ENCODE measurements around the gene CTNNBL1. TPM values are rescaled to one million over a fixed set of nuclear protein-coding genes. Genes with fewer than 3 reads are reported as not detected.

The CTNNBL1 gene
- total and polyA plus RNA-seq, 5 donors from 2014 or later, result 56.0 to 117 (median 83.2) TPM

- no peak for DNase-seq
- H3K9me3 ChIP-seq (ENCODE audit: control insufficient read depth in 2 of 2, low read length in 2 of 2), result no peaks in the 10 kb centered on the region
- H3K4me1 ChIP-seq (ENCODE audit: control insufficient read depth, insufficient read depth, low read length, poor library complexity, severe bottlenecking), result no peaks in the 10 kb centered on the region
- H3K9me3 Mint-ChIP-seq, result peaks cover 0 to 9% (median 1%) of the 10 kb centered on the region in 7 donors
- H3K27ac Mint-ChIP-seq, result no peak overlapping the region
- no peaks in the 10 kb centered on the region for H3K27me3 ChIP-seq (ENCODE audit: control insufficient read depth, insufficient read depth, low read length)
- peaks cover 0 to 5% (median 2%) of the 10 kb centered on the region in 4 donors for H3K4me1 Mint-ChIP-seq
- H3K27me3 Mint-ChIP-seq, result no peaks in the 10 kb centered on the region
- H3K4me3 Mint-ChIP-seq, result no peak overlapping the region
- no peak overlapping the region for H3K27ac ChIP-seq (ENCODE audit: insufficient read depth, low read length, poor library complexity, severe bottlenecking)
- H3K4me3 ChIP-seq (ENCODE audit: low read depth, low read length), result no peak overlapping the region
- no peak for ATAC-seq (ENCODE audit: low read depth in 2 of 2)
- H3K36me3 ChIP-seq (ENCODE audit: control insufficient read depth, insufficient read depth, low read length), result peaks cover 33% of the 10 kb centered on the region
- H3K36me3 Mint-ChIP-seq, result peaks cover 63% of the 10 kb centered on the region
Observed at GRCh38 chr20:37790900-37791299, 97.1 kb downstream of the CTNNBL1 start.

- no peak for ATAC-seq (ENCODE audit: low read depth in 2 of 2)
Observed at GRCh38 chr20:37796121-37796520, 102.3 kb downstream of the CTNNBL1 start.

GRCh38 chr20:37796733-37797132 is 102.9 kb downstream of the CTNNBL1 start:
- H3K36me3 Mint-ChIP-seq, result peaks cover 40% of the 10 kb centered on the region
- no peak overlapping the region for H3K4me3 Mint-ChIP-seq
- Histone ChIP-seq H3K36me3 (ENCODE audit: control insufficient read depth, insufficient read depth, low read length) (peaks cover 27% of the 10 kb centered on the region), H3K4me1 (ENCODE audit: control insufficient read depth, insufficient read depth, low read length, poor library complexity, severe bottlenecking) (no peaks in the 10 kb centered on the region), H3K4me3 (ENCODE audit: low read depth, low read length) (no peak overlapping the region), H3K9me3 (ENCODE audit: control insufficient read depth in 2 of 2, low read length in 2 of 2) (no peaks in the 10 kb centered on the region), H3K27ac (ENCODE audit: insufficient read depth, low read length, poor library complexity, severe bottlenecking) (no peak overlapping the region), H3K27me3 (ENCODE audit: control insufficient read depth, insufficient read depth, low read length) (no peaks in the 10 kb centered on the region)
- no peak for ATAC-seq (ENCODE audit: low read depth in 2 of 2)
- H3K27ac Mint-ChIP-seq, result no peak overlapping the region
- peaks cover 0 to 13% (median 4%) of the 10 kb centered on the region in 4 donors for H3K4me1 Mint-ChIP-seq
- no peaks in the 10 kb centered on the region for H3K27me3 Mint-ChIP-seq
- peaks cover 0 to 6% (median 2%) of the 10 kb centered on the region in 7 donors for H3K9me3 Mint-ChIP-seq
- DNase-seq, result no peak

More at GRCh38 chr20:37796121-37796520, 102.3 kb downstream of the CTNNBL1 start:
- no peak overlapping the region for H3K27ac ChIP-seq (ENCODE audit: insufficient read depth, low read length, poor library complexity, severe bottlenecking)
- Mint-ChIP-seq H3K27ac (peak overlapping the region in 1 of 3 donors; percentile 52), H3K4me1 (peaks cover 0 to 13% (median 4%) of the 10 kb centered on the region in 4 donors), H3K4me3 (no peak overlapping the region), H3K9me3 (peaks cover 0 to 6% (median 2%) of the 10 kb centered on the region in 7 donors), H3K27me3 (no peaks in the 10 kb centered on the region), H3K36me3 (peaks cover 44% of the 10 kb centered on the region)
- H3K4me3 ChIP-seq (ENCODE audit: low read depth, low read length), result no peak overlapping the region
- H3K9me3 ChIP-seq (ENCODE audit: control insufficient read depth in 2 of 2, low read length in 2 of 2), result no peaks in the 10 kb centered on the region
- H3K36me3 ChIP-seq (ENCODE audit: control insufficient read depth, insufficient read depth, low read length), result peaks cover 33% of the 10 kb centered on the region
- no peaks in the 10 kb centered on the region for H3K27me3 ChIP-seq (ENCODE audit: control insufficient read depth, insufficient read depth, low read length)
- DNase-seq, result no peak
- H3K4me1 ChIP-seq (ENCODE audit: control insufficient read depth, insufficient read depth, low read length, poor library complexity, severe bottlenecking), result no peaks in the 10 kb centered on the region

- Histone ChIP-seq H3K4me1 (ENCODE audit: control insufficient read depth, insufficient read depth, low read length, poor library complexity, severe bottlenecking) (no peaks in the 10 kb centered on the region), H3K36me3 (ENCODE audit: control insufficient read depth, insufficient read depth, low read length) (peaks cover 27% of the 10 kb centered on the region), H3K27me3 (ENCODE audit: control insufficient read depth, insufficient read depth, low read length) (no peaks in the 10 kb centered on the region), H3K4me3 (ENCODE audit: low read depth, low read length) (no peak overlapping the region), H3K9me3 (ENCODE audit: control insufficient read depth in 2 of 2, low read length in 2 of 2) (no peaks in the 10 kb centered on the region), H3K27ac (ENCODE audit: insufficient read depth, low read length, poor library complexity, severe bottlenecking) (no peak overlapping the region)
- ATAC-seq (ENCODE audit: low read depth in 2 of 2) (no peak), DNase-seq (no peak)
- peak overlapping the region in 1 of 3 donors; percentile 67 for H3K27ac Mint-ChIP-seq
- H3K4me1 Mint-ChIP-seq, result peaks cover 0 to 13% (median 4%) of the 10 kb centered on the region in 4 donors
- no peaks in the 10 kb centered on the region for H3K27me3 Mint-ChIP-seq
- peaks cover 0 to 3% (median 0%) of the 10 kb centered on the region in 7 donors for H3K9me3 Mint-ChIP-seq
- H3K4me3 Mint-ChIP-seq, result no peak overlapping the region
- peaks cover 41% of the 10 kb centered on the region for H3K36me3 Mint-ChIP-seq
Observed at GRCh38 chr20:37797669-37798175, 103.9 kb downstream of the CTNNBL1 start.

GRCh38 chr20:37798312-37798711 is 104.5 kb downstream of the CTNNBL1 start:
- Histone ChIP-seq H3K4me3 (ENCODE audit: low read depth, low read length) (no peak overlapping the region), H3K27ac (ENCODE audit: insufficient read depth, low read length, poor library complexity, severe bottlenecking) (no peak overlapping the region), H3K4me1 (ENCODE audit: control insufficient read depth, insufficient read depth, low read length, poor library complexity, severe bottlenecking) (no peaks in the 10 kb centered on the region), H3K36me3 (ENCODE audit: control insufficient read depth, insufficient read depth, low read length) (peaks cover 33% of the 10 kb centered on the region), H3K27me3 (ENCODE audit: control insufficient read depth, insufficient read depth, low read length) (no peaks in the 10 kb centered on the region), H3K9me3 (ENCODE audit: control insufficient read depth in 2 of 2, low read length in 2 of 2) (no peaks in the 10 kb centered on the region)
- Mint-ChIP-seq H3K27me3 (no peaks in the 10 kb centered on the region), H3K4me1 (peaks cover 0 to 13% (median 5%) of the 10 kb centered on the region in 4 donors), H3K9me3 (peaks cover 0 to 3% (median 0%) of the 10 kb centered on the region in 7 donors), H3K4me3 (no peak overlapping the region), H3K36me3 (peaks cover 47% of the 10 kb centered on the region), H3K27ac (no peak overlapping the region)
- ATAC-seq (ENCODE audit: low read depth in 2 of 2), result no peak
- no peak for DNase-seq

DNA sequence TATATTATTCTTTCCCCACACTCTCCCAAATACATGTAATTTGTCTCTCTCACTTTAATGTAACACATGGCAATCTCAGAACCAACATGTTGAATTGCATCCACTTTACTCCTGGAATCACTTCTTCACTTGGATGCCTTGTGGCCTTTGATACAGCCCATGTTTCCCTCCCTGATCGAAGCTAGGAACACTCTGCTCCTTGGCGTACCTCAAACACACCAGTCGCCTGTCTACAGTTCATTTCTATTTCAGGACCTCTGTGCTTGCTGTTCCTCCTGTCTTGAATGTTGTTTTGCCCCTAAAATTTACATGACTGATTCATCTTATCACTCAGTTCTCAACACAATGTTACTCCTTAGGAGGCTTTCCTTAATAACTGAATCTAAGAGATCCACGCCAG is 106.8 kb downstream of the CTNNBL1 start:
- Histone ChIP-seq H3K4me3 (ENCODE audit: low read depth, low read length) (no peak overlapping the region), H3K27ac (ENCODE audit: insufficient read depth, low read length, poor library complexity, severe bottlenecking) (no peak overlapping the region), H3K4me1 (ENCODE audit: control insufficient read depth, insufficient read depth, low read length, poor library complexity, severe bottlenecking) (no peaks in the 10 kb centered on the region), H3K9me3 (ENCODE audit: control insufficient read depth in 2 of 2, low read length in 2 of 2) (no peaks in the 10 kb centered on the region), H3K36me3 (ENCODE audit: control insufficient read depth, insufficient read depth, low read length) (peaks cover 52% of the 10 kb centered on the region), H3K27me3 (ENCODE audit: control insufficient read depth, insufficient read depth, low read length) (no peaks in the 10 kb centered on the region)
- Mint-ChIP-seq H3K4me1 (peaks cover 0 to 10% (median 3%) of the 10 kb centered on the region in 4 donors), H3K9me3 (peaks cover 0 to 2% (median 0%) of the 10 kb centered on the region in 7 donors), H3K4me3 (no peak overlapping the region), H3K36me3 (peaks cover 48% of the 10 kb centered on the region), H3K27ac (no peak overlapping the region), H3K27me3 (no peaks in the 10 kb centered on the region)
- no peak for DNase-seq
- no peak for ATAC-seq (ENCODE audit: low read depth in 2 of 2)

DNA sequence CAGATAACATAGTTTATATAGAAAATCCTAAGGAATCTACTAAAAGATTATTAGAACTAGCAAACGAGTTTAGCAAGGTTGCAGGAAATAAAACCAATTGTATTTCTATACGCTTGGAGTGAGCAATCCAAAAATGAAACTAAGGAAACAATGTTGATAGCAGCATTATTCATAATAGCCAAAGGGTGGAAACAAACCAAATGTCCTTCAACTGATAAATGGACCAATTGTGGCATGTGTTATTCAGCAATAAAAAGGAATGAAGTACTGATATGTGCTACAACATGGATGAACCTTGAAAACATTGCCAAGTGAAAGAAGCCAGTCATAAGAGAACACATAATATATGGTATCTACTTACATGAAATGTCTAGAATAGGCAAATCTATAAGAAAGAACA is 108.1 kb downstream of the CTNNBL1 start:
- Histone ChIP-seq H3K27me3 (ENCODE audit: control insufficient read depth, insufficient read depth, low read length) (no peaks in the 10 kb centered on the region), H3K36me3 (ENCODE audit: control insufficient read depth, insufficient read depth, low read length) (peaks cover 62% of the 10 kb centered on the region), H3K9me3 (ENCODE audit: control insufficient read depth in 2 of 2, low read length in 2 of 2) (no peaks in the 10 kb centered on the region), H3K27ac (ENCODE audit: insufficient read depth, low read length, poor library complexity, severe bottlenecking) (no peak overlapping the region), H3K4me1 (ENCODE audit: control insufficient read depth, insufficient read depth, low read length, poor library complexity, severe bottlenecking) (no peaks in the 10 kb centered on the region), H3K4me3 (ENCODE audit: low read depth, low read length) (no peak overlapping the region)
- H3K36me3 Mint-ChIP-seq, result peaks cover 49% of the 10 kb centered on the region
- no peak for DNase-seq
- no peak overlapping the region for H3K27ac Mint-ChIP-seq
- no peak overlapping the region for H3K4me3 Mint-ChIP-seq
- no peaks in the 10 kb centered on the region for H3K27me3 Mint-ChIP-seq
- ATAC-seq (ENCODE audit: low read depth in 2 of 2), result no peak
- H3K9me3 Mint-ChIP-seq, result peaks cover 0 to 1% (median 0%) of the 10 kb centered on the region in 7 donors
- H3K4me1 Mint-ChIP-seq, result peaks cover 0 to 9% (median 1%) of the 10 kb centered on the region in 4 donors

Data from CD4-positive, CD25-positive, alpha-beta regulatory T cell (primary cell).